ENCODE measurements around the gene ANXA6.

GRCh38 chr5:151171529-151171928 is 13.9 kb upstream of the ANXA6 start:
- TF ChIP-seq CTCF (IDR thresholded peaks at IDR 0.05 in 4 of 5, conservative IDR thresholded peaks at IDR 0.05 in 1 of 5) (no peak), POLR2A (IDR thresholded peaks at IDR 0.05) (no peak)

Data from gastrocnemius medialis (tissue), 4 donors.